Fibroblast of villous mesenchyme (primary cell): ENCODE results near the gene CKAP4. TPM values are rescaled to one million over a fixed set of nuclear protein-coding genes. Genes with fewer than 3 reads are reported as not detected.

Source experiments
- DNase-seq: peaks from one replicate; pipeline ENCODE4 v3.0.0-alpha.2; 2010; ENCODE audit warnings: low read depth
- H3K4me3 ChIP-seq: 2 replicates; pipeline ENCODE4 v1.5.1; 2011; ENCODE audit warnings: low read depth, mild to moderate bottlenecking, low read length
- total RNA-seq: library from RNA; depleted of rRNA; stranded (reverse); fragments of >200 nt; gene quantifications from 2 replicates; pipeline ENCODE4 v1.2.3, GENCODE V29; 2012
- TF ChIP-seq, protein P1 (sequence below): IDR thresholded peaks from 2 replicates; pipeline ENCODE4 v1.5.1; 2012; ENCODE audit warnings: low read depth, mild to moderate bottlenecking, low read length; ENCODE audit not compliant: insufficient read depth

Gene CKAP4
- total RNA-seq, 1 donor = 310 TPM

DNA sequence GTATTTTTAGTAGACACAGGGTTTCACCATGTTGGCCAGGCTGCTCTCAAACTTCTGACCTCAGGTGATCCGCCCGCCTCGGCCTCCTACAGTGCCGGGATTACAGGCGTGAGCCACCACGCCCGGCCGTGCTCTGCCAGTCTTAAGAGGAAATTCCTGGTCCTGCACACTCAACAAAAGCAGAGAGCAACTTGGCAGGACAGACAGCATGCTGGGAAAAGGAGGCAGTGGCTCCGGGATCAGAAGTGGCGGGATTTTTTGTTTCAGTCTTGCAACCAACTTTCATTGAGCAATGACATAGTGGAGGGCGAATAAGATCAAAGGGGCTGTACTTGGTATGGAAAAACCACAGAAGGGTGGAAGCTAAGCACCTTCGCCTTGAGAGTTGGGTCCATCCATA is 2.1 kb downstream of the CKAP4 start:
- peak; percentile 85 for DNase-seq

DNA sequence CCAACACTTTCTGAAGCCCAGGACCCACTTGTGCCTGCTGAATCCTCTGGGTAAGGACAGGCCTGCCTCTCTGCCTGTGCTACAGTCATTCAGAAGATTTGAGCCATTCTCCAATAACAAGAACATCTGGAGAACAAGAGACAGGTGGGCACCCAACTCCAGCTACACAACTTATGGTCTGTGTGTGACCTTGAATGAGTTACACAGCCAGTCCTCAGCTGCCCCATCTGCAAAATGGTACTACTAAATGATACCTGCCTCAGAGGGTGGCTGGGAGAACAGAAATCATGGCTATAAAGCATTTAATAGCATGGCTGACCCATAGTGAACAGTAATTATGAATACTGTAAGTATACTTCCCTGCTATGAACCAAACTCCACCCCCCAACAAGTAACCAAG is 4.2 kb downstream of the CKAP4 start:
- no peak for DNase-seq
- H3K4me3 ChIP-seq = no peak overlapping the region
- TF ChIP-seq, protein P1, sequence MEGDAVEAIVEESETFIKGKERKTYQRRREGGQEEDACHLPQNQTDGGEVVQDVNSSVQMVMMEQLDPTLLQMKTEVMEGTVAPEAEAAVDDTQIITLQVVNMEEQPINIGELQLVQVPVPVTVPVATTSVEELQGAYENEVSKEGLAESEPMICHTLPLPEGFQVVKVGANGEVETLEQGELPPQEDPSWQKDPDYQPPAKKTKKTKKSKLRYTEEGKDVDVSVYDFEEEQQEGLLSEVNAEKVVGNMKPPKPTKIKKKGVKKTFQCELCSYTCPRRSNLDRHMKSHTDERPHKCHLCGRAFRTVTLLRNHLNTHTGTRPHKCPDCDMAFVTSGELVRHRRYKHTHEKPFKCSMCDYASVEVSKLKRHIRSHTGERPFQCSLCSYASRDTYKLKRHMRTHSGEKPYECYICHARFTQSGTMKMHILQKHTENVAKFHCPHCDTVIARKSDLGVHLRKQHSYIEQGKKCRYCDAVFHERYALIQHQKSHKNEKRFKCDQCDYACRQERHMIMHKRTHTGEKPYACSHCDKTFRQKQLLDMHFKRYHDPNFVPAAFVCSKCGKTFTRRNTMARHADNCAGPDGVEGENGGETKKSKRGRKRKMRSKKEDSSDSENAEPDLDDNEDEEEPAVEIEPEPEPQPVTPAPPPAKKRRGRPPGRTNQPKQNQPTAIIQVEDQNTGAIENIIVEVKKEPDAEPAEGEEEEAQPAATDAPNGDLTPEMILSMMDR = no peak

More for the DNA sequence above, 2.1 kb downstream of the CKAP4 start:
- TF ChIP-seq, protein P1 = no peak
- peak overlapping the region; percentile 95 for H3K4me3 ChIP-seq

- H3K4me3 ChIP-seq = no peak overlapping the region
- TF ChIP-seq, protein P1 = no peak
- no peak for DNase-seq
Observed at GRCh38 chr12:106240821-106241220, 7.0 kb downstream of the CKAP4 start.

GRCh38 chr12:106239951-106240335 is 7.9 kb downstream of the CKAP4 start:
- H3K4me3 ChIP-seq = no peak overlapping the region
- no peak for DNase-seq
- TF ChIP-seq, protein P1 = no peak

- no peak overlapping the region for H3K4me3 ChIP-seq
- no peak for DNase-seq
- TF ChIP-seq, protein P1 = no peak
Observed at GRCh38 chr12:106239241-106239950, 8.4 kb downstream of the CKAP4 start.

DNA sequence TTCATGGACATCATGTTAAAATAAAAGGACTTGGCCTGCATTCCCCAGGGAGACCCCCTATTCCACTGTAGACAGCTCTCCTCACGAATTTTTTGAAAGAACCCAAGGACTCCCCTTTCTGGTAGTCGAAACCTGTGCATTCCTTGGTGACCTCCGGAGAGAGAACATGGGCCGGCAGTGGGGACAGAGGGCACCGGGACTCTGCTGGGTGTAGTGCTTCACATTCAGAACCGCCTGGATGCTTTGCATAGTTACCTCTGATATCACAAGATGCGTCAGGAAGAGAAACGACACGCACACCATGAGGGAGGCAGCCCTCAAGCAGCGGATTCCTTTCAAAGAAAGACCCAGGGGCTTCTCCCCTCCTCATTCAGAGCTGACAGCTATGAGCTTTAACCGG is 9.7 kb downstream of the CKAP4 start:
- H3K4me3 ChIP-seq = no peak overlapping the region
- no peak for DNase-seq
- TF ChIP-seq, protein P1 = no peak

DNA sequence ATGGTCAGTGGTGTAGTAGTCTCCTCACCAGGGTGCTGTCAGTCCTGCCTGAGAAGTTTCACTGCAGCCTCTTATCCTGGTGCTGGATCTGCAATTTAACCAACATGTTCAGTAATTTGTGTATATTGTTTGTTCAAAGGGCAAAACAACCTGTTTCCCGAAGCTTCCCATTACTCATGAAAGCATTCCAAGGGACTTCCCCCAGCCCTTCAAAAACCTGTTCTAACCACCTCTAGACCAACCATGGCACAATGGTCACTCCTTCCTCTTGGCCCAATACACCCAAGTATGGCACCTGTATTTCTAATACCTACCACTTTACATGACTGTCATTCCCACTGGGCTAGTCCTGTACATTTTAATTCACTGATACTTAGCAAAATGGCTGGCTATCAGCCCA is 12.1 kb downstream of the CKAP4 start:
- no peak for DNase-seq
- H3K4me3 ChIP-seq = no peak overlapping the region
- TF ChIP-seq, protein P1 = no peak
